SK-N-MC (cell line): ENCODE results near the gene MGAT5B.

Source experiments
- EZH2 ChIP-seq: fragments of 200-600 bp; sonication (generic); IDR thresholded peaks from one replicate; pipeline ENCODE4 v1.6.1; 2017; ENCODE audit warnings: antibody characterized with exemption
- FOXP2 ChIP-seq: optimal IDR thresholded peaks from 2 replicates; pipeline ENCODE3; 2011; ENCODE audit warnings: mild to moderate bottlenecking, moderate library complexity; ENCODE audit not compliant: insufficient read depth; ENCODE audit errors: extremely low read length, control extremely low read depth
- POLR2AphosphoS5 ChIP-seq: IDR thresholded peaks from 2 replicates; pipeline ENCODE4 v1.6.1; 2012; ENCODE audit warnings: mild to moderate bottlenecking, low read depth, low read length, borderline replicate concordance

GRCh38 chr17:76923491-76923890, 55.3 kb downstream of the MGAT5B start:
- TF ChIP-seq EZH2 (no peak), FOXP2 (no peak), POLR2AphosphoS5 (no peak)
